Anterior cingulate cortex (tissue), 58 donors: ENCODE data around the gene C2CD2L.
"Not testable (repeated sequence)": the region's sequence is repeated elsewhere in the genome, so short reads cannot be mapped to it uniquely, and the experiment has no call there.

Experiments used
- DNase-seq, 58 donors: peaks; one replicate each; lab custom pipeline; 2025; lab: John Stamatoyannopoulos, UW

The C2CD2L gene

GRCh38 chr11:119147604-119148333 is 40.6 kb downstream of the C2CD2L start:
- no peak for DNase-seq

DNA sequence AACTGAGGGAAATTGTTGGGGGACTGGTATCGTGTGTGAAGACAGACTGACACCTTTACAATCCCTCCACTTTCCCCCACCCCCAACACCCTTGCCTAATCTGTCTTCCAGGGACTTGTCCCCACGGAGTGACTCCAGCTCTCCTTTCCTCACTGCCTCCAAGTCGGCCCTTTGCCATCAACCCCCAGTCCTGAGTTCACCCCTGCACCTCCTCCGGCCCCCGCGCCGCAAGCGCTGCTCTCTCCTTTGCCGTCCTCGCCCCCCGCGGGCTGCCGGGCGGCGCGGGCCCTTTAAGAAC is 41.5 kb downstream of the C2CD2L start:
- DNase-seq = peak in 2 of 58 donors; percentile 17 to 33

- DNase-seq = peak in 7 of 58 donors; percentile 5 to 44 (median 22)
These were observed 42.1 kb downstream of the C2CD2L start, which contains the start of gene ABCG4 for GRCh38 chr11:119149018-119149785. Gene ABCG4 (plus strand): TSS chr11:119149052. CDS start chr11:119149966, 914 bp downstream.

DNA sequence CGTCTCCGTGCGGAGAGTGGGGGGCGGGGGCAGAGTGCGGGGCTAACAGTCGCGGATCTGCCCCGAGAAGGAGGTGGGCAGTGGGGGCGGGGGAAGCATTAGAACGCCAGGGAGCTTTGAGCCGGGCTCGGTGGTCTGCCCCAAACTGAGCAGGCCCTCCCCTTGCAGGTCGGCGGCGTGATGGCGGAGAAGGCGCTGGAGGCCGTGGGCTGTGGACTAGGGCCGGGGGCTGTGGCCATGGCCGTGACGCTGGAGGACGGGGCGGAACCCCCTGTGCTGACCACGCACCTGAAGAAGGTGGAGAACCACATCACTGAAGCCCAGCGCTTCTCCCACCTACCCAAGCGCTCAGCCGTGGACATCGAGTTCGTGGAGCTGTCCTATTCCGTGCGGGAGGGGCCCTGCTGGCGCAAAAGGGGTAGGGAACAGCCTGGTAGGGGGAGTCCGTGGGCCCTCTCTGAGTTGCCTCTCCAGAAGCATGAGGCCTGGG is 42.7 kb downstream of the C2CD2L start:
- DNase-seq = no peak

DNA sequence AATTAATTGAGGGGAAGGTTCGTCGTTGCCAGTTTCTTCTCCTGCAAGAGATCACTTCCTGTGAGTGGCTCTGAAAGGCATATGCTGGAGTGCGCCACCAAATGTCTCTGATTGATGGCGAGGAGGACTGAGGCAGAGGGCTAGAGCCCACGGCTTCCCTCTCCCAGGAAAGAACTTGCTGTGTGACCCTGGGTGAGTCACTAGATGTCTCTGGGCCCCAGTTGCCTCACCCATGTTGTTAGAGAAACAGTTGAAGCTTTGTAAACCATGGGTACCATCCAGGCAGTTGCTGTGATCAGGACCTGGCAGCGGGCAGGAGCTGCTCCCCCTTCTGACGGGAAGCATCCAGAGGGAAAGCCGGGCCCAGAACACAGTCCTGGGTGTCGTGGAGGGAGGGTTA is 44.9 kb downstream of the C2CD2L start:
- no peak for DNase-seq

- no peak for DNase-seq
These were observed 45.5 kb downstream of the C2CD2L start for GRCh38 chr11:119152604-119153003.

- no peak for DNase-seq
These were observed 46.1 kb downstream of the C2CD2L start for GRCh38 chr11:119153049-119153818.

- no peak for DNase-seq
These were observed 47.0 kb downstream of the C2CD2L start for GRCh38 chr11:119154178-119154577.

- no peak for DNase-seq
These were observed 48.8 kb downstream of the C2CD2L start for GRCh38 chr11:119155733-119156492.

GRCh38 chr11:119156496-119156895 is 49.4 kb downstream of the C2CD2L start:
- no peak for DNase-seq

- no peak for DNase-seq
These were observed 49.9 kb downstream of the C2CD2L start for GRCh38 chr11:119157063-119157462.

DNA sequence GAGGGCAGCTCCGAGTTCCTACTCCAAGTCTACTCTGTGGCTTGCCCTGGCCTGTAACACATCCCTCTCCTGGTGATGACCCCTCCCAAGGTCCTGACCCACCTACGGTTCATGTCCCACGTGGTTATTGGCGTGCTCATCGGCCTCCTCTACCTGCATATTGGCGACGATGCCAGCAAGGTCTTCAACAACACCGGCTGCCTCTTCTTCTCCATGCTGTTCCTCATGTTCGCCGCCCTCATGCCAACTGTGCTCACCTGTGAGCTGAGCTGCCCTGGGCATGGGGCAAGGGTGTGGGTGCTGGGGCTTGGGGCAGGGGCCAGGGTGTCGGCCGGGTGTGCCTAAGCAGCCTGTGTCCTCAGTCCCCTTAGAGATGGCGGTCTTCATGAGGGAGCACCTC is 51.3 kb downstream of the C2CD2L start:
- DNase-seq = no peak

- no peak for DNase-seq
These were observed 53.0 kb downstream of the C2CD2L start for GRCh38 chr11:119160151-119160550.

DNA sequence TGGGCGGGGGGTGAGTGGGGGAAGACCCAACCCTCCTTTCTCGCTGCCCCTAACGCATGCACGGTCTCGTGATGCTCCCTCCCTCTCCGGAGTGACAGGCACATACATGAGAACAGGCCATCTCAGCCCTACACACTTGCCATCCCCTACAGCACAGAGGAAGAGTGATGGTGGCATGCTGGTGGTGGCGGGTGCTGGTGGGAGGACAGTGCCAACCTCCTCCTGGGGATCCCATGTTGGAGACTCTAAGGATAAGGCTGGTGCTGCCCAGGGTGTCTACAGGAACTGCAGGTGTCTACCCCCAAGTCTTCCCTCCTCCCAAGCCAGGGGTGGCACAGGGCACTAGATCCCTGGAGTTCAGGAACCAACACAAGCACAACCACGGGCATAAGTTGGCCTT is 54.7 kb downstream of the C2CD2L start:
- DNase-seq = no peak

- no peak for DNase-seq
These were observed 59.4 kb downstream of the C2CD2L start for GRCh38 chr11:119166368-119167076.

- DNase-seq = not testable (repeated sequence)
These were observed 59.9 kb downstream of the C2CD2L start for GRCh38 chr11:119167077-119167458.

DNA sequence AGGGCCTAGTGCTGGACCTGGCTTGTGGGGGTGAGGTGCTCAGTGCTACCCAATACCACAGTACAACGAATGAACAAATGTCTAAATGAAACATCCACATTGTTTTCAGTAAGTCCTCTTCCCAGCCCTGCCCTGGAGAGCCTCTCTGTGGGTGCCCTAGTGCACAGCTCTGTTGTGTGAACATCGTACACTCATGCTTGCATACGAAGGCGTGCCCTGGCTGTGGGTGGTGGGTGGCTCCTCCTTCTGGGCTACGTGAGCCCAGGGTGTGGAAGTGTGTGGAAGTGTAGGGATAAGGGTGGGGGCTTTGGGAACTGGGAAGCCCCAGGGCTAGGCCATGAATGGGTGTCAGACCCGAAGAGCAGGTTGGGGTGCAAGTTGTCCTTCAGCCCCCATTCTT is 60.8 kb downstream of the C2CD2L start:
- no peak for DNase-seq
